HepG2 (cell line): ENCODE data around the gene TOR1AIP1. TPM values are rescaled to one million over a fixed set of nuclear protein-coding genes. Genes with fewer than 3 reads are reported as not detected.
A peak's percentile ranks its signal among the peaks of the same experiment; 100 is the strongest.

Source experiments
- CC2D1A ChIP-seq: sonication (generic); formaldehyde crosslinking; IDR thresholded peaks from 2 replicates; pipeline ENCODE4 v1.8.1; 2023; ENCODE audit warnings: mild to moderate bottlenecking, missing genetic modification reagents
- EP300 ChIP-seq, 3 experiments: sonication (generic) in 1 of 3; formaldehyde crosslinking in 1 of 3; IDR thresholded peaks; 2 replicates each; pipeline versions ENCODE4 v1.5.1 to v1.6.1; 2011 to 2020; ENCODE audit warnings: low read depth in 2 of 3, low read length in 2 of 3, borderline replicate concordance in 1 of 3, improper control_type of control experiment in 1 of 3, mild to moderate bottlenecking in 1 of 3, missing genetic modification reagents in 1 of 3, moderate library complexity in 1 of 3
- FOXC1 ChIP-seq: sonication (generic); formaldehyde crosslinking; IDR thresholded peaks from 2 replicates; pipeline ENCODE4 v1.8.0; 2022; ENCODE audit warnings: mild to moderate bottlenecking, missing genetic modification reagents, borderline replicate concordance
- KLF11 ChIP-seq: IDR thresholded peaks from 2 replicates; pipeline ENCODE4 v1.6.1; 2016; ENCODE audit warnings: missing compliant biosample characterization
- MTA3 ChIP-seq: sonication (generic); formaldehyde crosslinking; IDR thresholded peaks from 2 replicates; pipeline ENCODE4 v1.4.0; 2020; ENCODE audit warnings: missing genetic modification reagents
- NFYB ChIP-seq: sonication (generic); formaldehyde crosslinking; IDR thresholded peaks from 2 replicates; pipeline ENCODE4 v1.4.0; 2020; ENCODE audit warnings: missing genetic modification reagents
- PHB2 ChIP-seq: fragments of 450-650 bp; IDR thresholded peaks from 2 replicates; pipeline ENCODE4 v1.6.1; 2018; ENCODE audit not compliant: partially characterized antibody
- PRMT3 ChIP-seq: sonication (generic); formaldehyde crosslinking; IDR thresholded peaks from 2 replicates; pipeline ENCODE4 v1.8.1; 2022; ENCODE audit warnings: low read depth, mild to moderate bottlenecking, moderate library complexity, missing genetic modification reagents, borderline replicate concordance
- SMC3 ChIP-seq: IDR thresholded peaks from 2 replicates; pipeline ENCODE4 v1.6.1; 2011; ENCODE audit warnings: low read length, improper control_type of control experiment
- SNAPC5 ChIP-seq: sonication (generic); formaldehyde crosslinking; IDR thresholded peaks from 2 replicates; pipeline ENCODE4 v1.8.1; 2023; ENCODE audit warnings: mild to moderate bottlenecking, missing genetic modification reagents, borderline replicate concordance
- STAG1 ChIP-seq: sonication (generic); formaldehyde crosslinking; IDR thresholded peaks from 2 replicates; pipeline ENCODE4 v1.4.0; 2020; ENCODE audit warnings: missing genetic modification reagents
- YEATS2 ChIP-seq: sonication (generic); formaldehyde crosslinking; IDR thresholded peaks from 2 replicates; pipeline ENCODE4 v1.4.0; 2020; ENCODE audit warnings: missing genetic modification reagents, borderline replicate concordance
- ZBTB38 ChIP-seq: sonication (generic); formaldehyde crosslinking; IDR thresholded peaks from 2 replicates; pipeline ENCODE4 v1.5.1; 2020; ENCODE audit warnings: mild to moderate bottlenecking, missing genetic modification reagents
- ZBTB7B ChIP-seq: sonication (generic); formaldehyde crosslinking; IDR thresholded peaks from 2 replicates; pipeline ENCODE4 v1.4.0; 2020; ENCODE audit warnings: missing genetic modification reagents
- ZIK1 ChIP-seq: sonication (generic); formaldehyde crosslinking; IDR thresholded peaks from 2 replicates; pipeline ENCODE4 v1.5.0; 2020; ENCODE audit warnings: mild to moderate bottlenecking, low read depth, missing genetic modification reagents, borderline replicate concordance
- ZNF180 ChIP-seq: sonication (generic); formaldehyde crosslinking; IDR thresholded peaks from 2 replicates; pipeline ENCODE4 v1.4.0; 2020; ENCODE audit warnings: low read depth, missing genetic modification reagents, borderline replicate concordance
- ZNF232 ChIP-seq: sonication (generic); formaldehyde crosslinking; IDR thresholded peaks from 2 replicates; pipeline ENCODE4 v1.4.0; 2020; ENCODE audit warnings: missing genetic modification reagents, borderline replicate concordance
- ZNF280D ChIP-seq: sonication (generic); formaldehyde crosslinking; IDR thresholded peaks from 2 replicates; pipeline ENCODE4 v1.5.1; 2020; ENCODE audit warnings: mild to moderate bottlenecking, missing genetic modification reagents
- ZNF451 ChIP-seq: sonication (generic); formaldehyde crosslinking; IDR thresholded peaks from 2 replicates; pipeline ENCODE4 v1.5.0; 2020; ENCODE audit warnings: mild to moderate bottlenecking, missing genetic modification reagents
- ZNF496 ChIP-seq: sonication (generic); formaldehyde crosslinking; IDR thresholded peaks from 2 replicates; pipeline ENCODE4 v1.8.1; 2023; ENCODE audit warnings: mild to moderate bottlenecking, moderate library complexity, missing genetic modification reagents; ENCODE audit not compliant: insufficient replicate concordance
- ZNF7 ChIP-seq: IDR thresholded peaks from 2 replicates; pipeline ENCODE4 v1.6.1; 2016; ENCODE audit warnings: missing biosample characterization, missing genetic modification reagents
- ZNF746 ChIP-seq: sonication (generic); formaldehyde crosslinking; IDR thresholded peaks from 2 replicates; pipeline ENCODE4 v1.8.0; 2022; ENCODE audit warnings: mild to moderate bottlenecking, missing genetic modification reagents
- ZSCAN25 ChIP-seq: sonication (generic); formaldehyde crosslinking; IDR thresholded peaks from 2 replicates; pipeline ENCODE4 v1.8.0; 2022; ENCODE audit warnings: mild to moderate bottlenecking, missing genetic modification reagents
- polyA plus RNA-seq, 8 experiments: library from polyadenylated mRNA; depleted of rRNA in 3 of 8; stranded (reverse) in 7 of 8; unstranded in 1 of 8; fragments of >200 nt; fragmentation: Illumina TruSeq in 4 of 8; extraction: Trizol in 4 of 8; gene quantifications; 2 replicates each; pipeline versions ENCODE4 v1.2.1 to v1.2.3, GENCODE V29; 2011 to 2016; ENCODE audit warnings: low read depth in 4 of 8, missing spikeins in 1 of 8, mixed read lengths in 1 of 8; ENCODE audit not compliant: insufficient read depth in 1 of 8
- total RNA-seq, 5 experiments: library from RNA; depleted of rRNA; stranded (reverse); fragments of >200 nt; fragmentation: Illumina TruSeq; extraction: Trizol; gene quantifications; 2 replicates each; pipeline ENCODE4 v1.2.3, GENCODE V29; 2016; ENCODE audit warnings: low read depth in 1 of 5
- TF ChIP-seq, protein P1 (sequence below): sonication (generic); formaldehyde crosslinking; IDR thresholded peaks from 2 replicates; pipeline ENCODE4 v1.8.1; 2023; ENCODE audit warnings: mild to moderate bottlenecking, moderate library complexity, missing genetic modification reagents
- TF ChIP-seq, protein P2 (sequence below): sonication (generic); formaldehyde crosslinking; IDR thresholded peaks from 2 replicates; pipeline ENCODE4 v1.4.0; 2020; ENCODE audit warnings: mild to moderate bottlenecking, missing genetic modification reagents

The TOR1AIP1 gene
- total and polyA plus RNA-seq, 2 of the 13 experiments (the other 11 are each of a cell fraction or from before 2014, with no cell fraction given): 15.6 to 29.0 TPM

GRCh38 chr1:179882253-179883039, at the start of gene TOR1AIP1 (continued):
- TF ChIP-seq, protein P1, sequence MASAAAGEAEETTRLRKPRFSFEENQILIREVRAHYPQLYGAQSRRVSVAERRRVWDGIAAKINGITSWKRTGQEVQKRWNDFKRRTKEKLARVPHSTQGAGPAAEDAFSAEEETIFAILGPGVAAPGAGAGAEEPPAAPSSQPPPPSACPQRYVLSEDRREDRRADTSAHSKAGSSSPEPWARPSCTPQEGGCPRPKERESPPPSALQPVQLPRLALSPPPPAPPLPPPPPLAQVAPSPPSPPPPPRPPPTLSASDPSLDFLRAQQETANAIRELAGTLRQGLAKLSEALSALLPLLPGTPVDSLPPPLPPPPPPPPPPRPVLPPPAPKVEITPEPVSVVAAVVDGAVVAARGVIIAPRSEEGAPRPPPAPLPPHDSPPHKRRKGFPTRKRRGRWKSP (CRISPR knock-in tag): peak; percentile 45; the same call in 1 of the 2 replicates
- TF ChIP-seq ZSCAN25 (CRISPR knock-in tag) (peak; percentile 68; the same call in 1 of the 2 replicates), SNAPC5 (CRISPR knock-in tag) (no peak), ZNF280D (CRISPR knock-in tag) (peak; percentile 79; the same call in 1 of the 2 replicates), FOXC1 (CRISPR knock-in tag) (peak; percentile 12; the same call in 1 of the 2 replicates), KLF11 (CRISPR knock-in tag) (peak; percentile 89), ZNF496 (CRISPR knock-in tag) (no peak), MTA3 (CRISPR knock-in tag) (no peak), NFYB (peak; percentile 51), ZBTB38 (CRISPR knock-in tag) (peak; percentile 22; the same call in 1 of the 2 replicates), PHB2 (no peak), CC2D1A (CRISPR knock-in tag) (no peak), SMC3 (no peak), ZNF451 (CRISPR knock-in tag) (peak; percentile 43; the same call in 1 of the 2 replicates), ZNF7 (CRISPR knock-in tag) (peak; percentile 29; the same call in 1 of the 2 replicates), STAG1 (0 out of 2 replicates have a peak, but pooled peaks have one; percentile 19), ZNF180 (CRISPR knock-in tag) (no peak), ZNF746 (CRISPR knock-in tag) (0 out of 2 replicates have a peak, but pooled peaks have one; percentile 50), ZNF232 (CRISPR knock-in tag) (peak; percentile 47; the same call in 1 of the 2 replicates), PRMT3 (CRISPR knock-in tag) (no peak; the same call in 1 of the 2 replicates), EP300 (IDR thresholded peaks at IDR 0.05; ENCODE audit: low read depth in 2 of 2, low read length in 2 of 2) (no peak; a peak in 2 of 4 replicates), EP300 (CRISPR knock-in tag; IDR thresholded peaks at IDR 0.05; ENCODE audit: borderline replicate concordance) (no peak; the same call in 1 of the 2 replicates), ZBTB7B (CRISPR knock-in tag) (peak; percentile 94), ZIK1 (CRISPR knock-in tag) (no peak; the same call in 1 of the 2 replicates), YEATS2 (peak; percentile 90)
- TF ChIP-seq, protein P2, sequence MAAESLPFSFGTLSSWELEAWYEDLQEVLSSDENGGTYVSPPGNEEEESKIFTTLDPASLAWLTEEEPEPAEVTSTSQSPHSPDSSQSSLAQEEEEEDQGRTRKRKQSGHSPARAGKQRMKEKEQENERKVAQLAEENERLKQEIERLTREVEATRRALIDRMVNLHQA (CRISPR knock-in tag): no peak
